Activated CD8-positive, alpha-beta T cell treated with anti-CD3 and anti-CD28 coated beads for 36 hours (primary cell): Measurements from ENCODE around the gene SCAI. TPM values are rescaled to one million over a fixed set of nuclear protein-coding genes. Genes with fewer than 3 reads are reported as not detected.
"Not testable (repeated sequence)": the region's sequence is repeated elsewhere in the genome, so short reads cannot be mapped to it uniquely, and the experiment has no call there.

Experiments
- ATAC-seq: fragments of 200-7000 bp; cut with Tn5 transposase; one replicate; pipeline ENCODE4 v1.10.0; 2021; ENCODE audit warnings: mild to moderate bottlenecking, moderate library complexity
- CTCF ChIA-PET: fragments of 350-600 bp; sonication (Branson Sonifier 250); formaldehyde crosslinking; loops from one replicate; lab custom pipeline; 2021; ENCODE audit warnings: antibody characterized with exemption; lab: Charles Lee
- POLR2A ChIA-PET: fragments of 350-600 bp; sonication (Branson Sonifier 250); formaldehyde crosslinking; loops from one replicate; lab custom pipeline; 2021; ENCODE audit warnings: antibody characterized with exemption; lab: Charles Lee
- DNase-seq: peaks from one replicate; pipeline ENCODE4 v3.0.0-alpha.2; 2020
- H3K27ac Mint-ChIP-seq: one replicate; pipeline ENCODE4 v1.8.0; 2021; ENCODE audit warnings: mild to moderate bottlenecking, mixed read lengths
- H3K27me3 Mint-ChIP-seq: one replicate; pipeline ENCODE4 v1.8.0; 2021; ENCODE audit warnings: mixed read lengths
- H3K36me3 Mint-ChIP-seq: one replicate; pipeline ENCODE4 v1.8.0; 2021; ENCODE audit warnings: low read depth, mixed read lengths
- H3K4me1 Mint-ChIP-seq: one replicate; pipeline ENCODE4 v1.8.0; 2021; ENCODE audit warnings: low read depth, mixed read lengths
- H3K4me3 Mint-ChIP-seq: one replicate; pipeline ENCODE4 v1.8.0; 2021; ENCODE audit warnings: mild to moderate bottlenecking, moderate library complexity, mixed read lengths
- H3K9me3 Mint-ChIP-seq: one replicate; pipeline ENCODE4 v1.8.0; 2021; ENCODE audit warnings: mixed read lengths
- CTCF ChIP-seq: fragments of 200-600 bp; IDR thresholded peaks from one replicate; pipeline ENCODE4 v1.8.0; 2022; ENCODE audit warnings: antibody characterized with exemption, mild to moderate bottlenecking
- intact Hi-C: fragments of 100-400 bp; cut with micrococcal nuclease; formaldehyde crosslinking; loops from one replicate; pipeline ENCODE4 v1.10.0; 2022
- total RNA-seq, 2 experiments: library from RNA; stranded (reverse); gene quantifications; one replicate each; pipeline ENCODE4 v1.2.3, GENCODE V29; 2021

The SCAI gene
- total RNA-seq, 2 experiments from 2014 or later: 9.6 to 10.8 TPM

- CTCF ChIA-PET: no interaction called here
- POLR2A ChIA-PET: no interaction called here
- no peak for ATAC-seq
- intact Hi-C loops: no loop called here
- H3K27me3 Mint-ChIP-seq: no peaks in the 10 kb centered on the region
- H3K27ac Mint-ChIP-seq: no peak overlapping the region
- no peak overlapping the region for H3K4me3 Mint-ChIP-seq
- H3K36me3 Mint-ChIP-seq: peaks cover 16% of the 10 kb centered on the region
- H3K9me3 Mint-ChIP-seq: no peaks in the 10 kb centered on the region
- DNase-seq: no peak
- H3K4me1 Mint-ChIP-seq: peaks cover 50% of the 10 kb centered on the region
- no peak for TF ChIP-seq CTCF
Measured at GRCh38 chr9:125176636-125177035, 33.3 kb upstream of the SCAI start.

- ATAC-seq (no peak), DNase-seq (no peak)
- H3K27ac Mint-ChIP-seq: peak overlapping the region; percentile 57
- no peaks in the 10 kb centered on the region for H3K27me3 Mint-ChIP-seq
- H3K4me3 Mint-ChIP-seq: no peak overlapping the region
- CTCF ChIA-PET: no interaction called here
- TF ChIP-seq CTCF: no peak
- H3K36me3 Mint-ChIP-seq: peaks cover 21% of the 10 kb centered on the region
- intact Hi-C loops: no loop called here
- peaks cover 24% of the 10 kb centered on the region for H3K4me1 Mint-ChIP-seq
- POLR2A ChIA-PET: no interaction called here
- H3K9me3 Mint-ChIP-seq: no peaks in the 10 kb centered on the region
Measured at GRCh38 chr9:125172031-125172755, 28.9 kb upstream of the SCAI start.

- no peak for ATAC-seq
Measured at GRCh38 chr9:125169895-125170294, 26.6 kb upstream of the SCAI start.

GRCh38 chr9:125166762-125167161 lies 23.4 kb upstream of the SCAI start:
- TF ChIP-seq CTCF: no peak
- intact Hi-C loops: no loop called here
- Mint-ChIP-seq H3K9me3 (no peaks in the 10 kb centered on the region), H3K36me3 (peaks cover 15% of the 10 kb centered on the region), H3K4me1 (peaks cover 15% of the 10 kb centered on the region), H3K27ac (no peak overlapping the region), H3K27me3 (no peaks in the 10 kb centered on the region), H3K4me3 (no peak overlapping the region)
- DNase-seq (no peak), ATAC-seq (no peak)
- ChIA-PET CTCF (no interaction called here), POLR2A (no interaction called here)

More at GRCh38 chr9:125169895-125170294, 26.6 kb upstream of the SCAI start:
- no peaks in the 10 kb centered on the region for H3K27me3 Mint-ChIP-seq
- ChIA-PET CTCF (no interaction called here), POLR2A (no interaction called here)
- H3K4me3 Mint-ChIP-seq: no peak overlapping the region
- no peak for DNase-seq
- intact Hi-C loops: no loop called here
- peaks cover 21% of the 10 kb centered on the region for H3K36me3 Mint-ChIP-seq
- no peak overlapping the region for H3K27ac Mint-ChIP-seq
- TF ChIP-seq CTCF: no peak
- no peaks in the 10 kb centered on the region for H3K9me3 Mint-ChIP-seq
- H3K4me1 Mint-ChIP-seq: peaks cover 25% of the 10 kb centered on the region

GRCh38 chr9:125162891-125163290 lies 19.6 kb upstream of the SCAI start:
- H3K4me3 Mint-ChIP-seq, H3K9me3 Mint-ChIP-seq, intact Hi-C loops, H3K27me3 Mint-ChIP-seq, H3K36me3 Mint-ChIP-seq, ATAC-seq, DNase-seq, CTCF ChIA-PET, POLR2A ChIA-PET: not testable (repeated sequence)
- Mint-ChIP-seq H3K4me1 (peaks cover 11% of the 10 kb centered on the region), H3K27ac (peak overlapping the region; percentile 61)
